Neural cell (in vitro differentiated cells): ENCODE measurements around the gene VWA7. TPM values are rescaled to one million over a fixed set of nuclear protein-coding genes. Genes with fewer than 3 reads are reported as not detected.

Source experiments
- H2AFZ ChIP-seq: fragments of 200-600, 300-800 bp; sonication (generic), shearing (Covaris generic); 2 replicates; pipeline ENCODE4 v1.6.0; 2014; ENCODE audit warnings: low read depth, mild to moderate bottlenecking, antibody characterized with exemption, low read length, moderate library complexity
- H3F3A ChIP-seq: fragments of 200-600 bp; shearing (Covaris generic); 2 replicates; pipeline ENCODE4 v1.6.1; 2016; ENCODE audit warnings: mild to moderate bottlenecking, moderate library complexity, mixed read lengths, antibody characterized with exemption, low read length; ENCODE audit not compliant: insufficient read depth, poor library complexity, severe bottlenecking
- H3K27ac ChIP-seq: fragments of 200-600, 300-800 bp; sonication (generic), shearing (Covaris generic); 2 replicates; pipeline ENCODE4 v1.5.1; 2014; ENCODE audit warnings: mild to moderate bottlenecking, low read length, moderate library complexity
- H3K27me3 ChIP-seq: fragments of 300-800, 200-600 bp; sonication (generic), shearing (Covaris generic); 2 replicates; pipeline ENCODE4 v1.6.0; 2014; ENCODE audit warnings: mild to moderate bottlenecking, low read depth, low read length, moderate library complexity; ENCODE audit not compliant: insufficient read depth
- H3K36me3 ChIP-seq: fragments of 300-800, 200-600 bp; sonication (generic), shearing (Covaris generic); 2 replicates; pipeline ENCODE4 v1.5.1; 2014; ENCODE audit warnings: mild to moderate bottlenecking, antibody characterized with exemption, low read length, moderate library complexity; ENCODE audit not compliant: insufficient read depth
- H3K4me2 ChIP-seq: fragments of 300-800, 200-600 bp; sonication (generic), shearing (Covaris generic); 2 replicates; pipeline ENCODE4 v1.6.0; 2014; ENCODE audit warnings: mild to moderate bottlenecking, low read length
- H3K4me3 ChIP-seq: fragments of 300-800, 200-600 bp; sonication (generic), shearing (Covaris generic); 2 replicates; pipeline ENCODE4 v1.5.1; 2014; ENCODE audit warnings: mild to moderate bottlenecking, low read length, moderate library complexity
- H3K79me2 ChIP-seq: fragments of 200-600 bp; shearing (Covaris generic); replicated peaks from 2 replicates; pipeline ENCODE4 v1.6.0; 2014; ENCODE audit warnings: mild to moderate bottlenecking, low read length, moderate library complexity; ENCODE audit not compliant: insufficient read depth
- H3K9ac ChIP-seq: fragments of 300-800, 200-600 bp; sonication (generic), shearing (Covaris generic); 2 replicates; pipeline ENCODE4 v1.6.1; 2016; ENCODE audit warnings: mild to moderate bottlenecking, low read length, mixed read lengths
- H3K9me2 ChIP-seq: fragments of 200-600 bp; shearing (Covaris generic); 2 replicates; pipeline ENCODE4 v1.6.1; 2016; ENCODE audit warnings: mild to moderate bottlenecking, low read length, mixed read lengths; ENCODE audit not compliant: insufficient read depth
- H3K9me3 ChIP-seq: fragments of 200-600, 300-800 bp; sonication (generic), shearing (Covaris generic); 2 replicates; pipeline ENCODE4 v1.6.1; 2016; ENCODE audit warnings: mild to moderate bottlenecking, mixed run types, low read length, moderate library complexity, mixed read lengths
- H4K20me1 ChIP-seq: fragments of 200-600 bp; shearing (Covaris generic); 2 replicates; pipeline ENCODE4 v1.6.1; 2016; ENCODE audit warnings: mild to moderate bottlenecking, mixed run types; ENCODE audit not compliant: insufficient read depth
- CTCF ChIP-seq: fragments of 450-650 bp; IDR thresholded peaks from 2 replicates; pipeline ENCODE4 v1.5.1; 2014; ENCODE audit warnings: antibody characterized with exemption, mild to moderate bottlenecking, moderate library complexity; ENCODE audit not compliant: poor library complexity, severe bottlenecking
- EP300 ChIP-seq: fragments of 450-650 bp; conservative IDR thresholded peaks from 2 replicates; pipeline ENCODE4 v1.6.1; 2014; ENCODE audit warnings: antibody characterized with exemption, mild to moderate bottlenecking, moderate library complexity; ENCODE audit not compliant: poor library complexity, severe bottlenecking
- EZH2 ChIP-seq: fragments of 200-600, 300-800 bp; shearing (Covaris generic), sonication (generic); IDR thresholded peaks from 2 replicates; pipeline ENCODE4 v1.6.1; 2014; ENCODE audit warnings: antibody characterized with exemption, low read length, borderline replicate concordance, mild to moderate bottlenecking; ENCODE audit not compliant: insufficient read depth, poor library complexity, severe bottlenecking
- MXI1 ChIP-seq: fragments of 450-650 bp; conservative IDR thresholded peaks from 2 replicates; pipeline ENCODE4 v1.6.1; 2014; ENCODE audit warnings: antibody characterized with exemption, mild to moderate bottlenecking; ENCODE audit not compliant: poor library complexity, severe bottlenecking
- POLR2AphosphoS5 ChIP-seq: IDR thresholded peaks from 2 replicates; pipeline ENCODE4 v1.6.1; 2012
- RAD21 ChIP-seq: fragments of 450-650 bp; conservative IDR thresholded peaks from 2 replicates; pipeline ENCODE4 v1.6.1; 2014; ENCODE audit warnings: antibody characterized with exemption, mild to moderate bottlenecking, moderate library complexity
- REST ChIP-seq: IDR thresholded peaks from 2 replicates; pipeline ENCODE4 v1.6.1; 2012; ENCODE audit warnings: borderline replicate concordance
- SMC3 ChIP-seq: fragments of 450-650 bp; conservative IDR thresholded peaks from 2 replicates; pipeline ENCODE4 v1.6.1; 2014; ENCODE audit warnings: antibody characterized with exemption, mild to moderate bottlenecking, moderate library complexity; ENCODE audit not compliant: poor library complexity
- TAF1 ChIP-seq: IDR thresholded peaks from 2 replicates; pipeline ENCODE4 v1.6.1; 2012; ENCODE audit warnings: low read depth
- polyA plus RNA-seq: library from polyadenylated mRNA; depleted of rRNA; stranded (reverse); fragments of >200 nt; gene quantifications from 2 replicates; pipeline ENCODE4 v1.2.3, GENCODE V29; 2014

The VWA7 gene
- polyA plus RNA-seq, 1 donor from 2014 or later, result 5.3 TPM

- Histone ChIP-seq H3K27ac (no peak overlapping the region), H4K20me1 (no peaks in the 10 kb centered on the region), H3K4me2 (no peak overlapping the region), H3K36me3 (no peaks in the 10 kb centered on the region), H3K4me3 (no peak overlapping the region), H2AFZ (no peak overlapping the region), H3K9ac (no peak overlapping the region), H3K9me3 (no peaks in the 10 kb centered on the region), H3K9me2 (no peaks in the 10 kb centered on the region), H3K27me3 (no peaks in the 10 kb centered on the region), H3K79me2 (no peaks in the 10 kb centered on the region), H3F3A (no peaks in the 10 kb centered on the region)
- TF ChIP-seq RAD21 (no peak), SMC3 (no peak), REST (no peak), EP300 (no peak), MXI1 (no peak), POLR2AphosphoS5 (no peak), CTCF (no peak), TAF1 (no peak), EZH2 (no peak)
Observed at GRCh38 chr6:31741815-31742214, 35.3 kb downstream of the VWA7 start.

GRCh38 chr6:31740397-31741223, 36.5 kb downstream of the VWA7 start:
- Histone ChIP-seq H3K9me2 (no peaks in the 10 kb centered on the region), H3F3A (no peaks in the 10 kb centered on the region), H3K27me3 (no peaks in the 10 kb centered on the region), H3K36me3 (no peaks in the 10 kb centered on the region), H4K20me1 (no peaks in the 10 kb centered on the region), H2AFZ (peak overlapping the region; percentile 42), H3K9me3 (no peaks in the 10 kb centered on the region), H3K79me2 (no peaks in the 10 kb centered on the region), H3K9ac (peak overlapping the region; percentile 25), H3K4me2 (no peak overlapping the region), H3K27ac (no peak overlapping the region), H3K4me3 (peak overlapping the region; percentile 66)
- no peak for TF ChIP-seq EP300
- no peak for TF ChIP-seq TAF1
- no peak for TF ChIP-seq REST
- TF ChIP-seq POLR2AphosphoS5, result no peak
- no peak for TF ChIP-seq MXI1
- TF ChIP-seq CTCF, result no peak
- TF ChIP-seq RAD21, result no peak
- no peak for TF ChIP-seq SMC3
- no peak for TF ChIP-seq EZH2
